ENCODE measurements around the gene AIG1. TPM values are rescaled to one million over a fixed set of nuclear protein-coding genes. Genes with fewer than 3 reads are reported as not detected.

The AIG1 gene
- total and polyA plus RNA-seq, 2 donors (not counting 1 experiment from before 2014, with no cell fraction given) = 40.6 to 42.2 TPM

GRCh38 chr6:143093290-143093689, 32.6 kb downstream of the AIG1 start:
- no peaks in the 10 kb centered on the region for H3K9me3 ChIP-seq (ENCODE audit: control insufficient read depth, insufficient read depth, low read depth, low read length)
- no peak for DNase-seq (ENCODE audit: low read depth in 2 of 2)
- no peak overlapping the region for H3K9ac ChIP-seq (ENCODE audit: insufficient read depth, low read length)
- H3K4me1 ChIP-seq (ENCODE audit: control insufficient read depth, extremely low read depth, insufficient read depth, low read length) = no peaks in the 10 kb centered on the region
- no peaks in the 10 kb centered on the region for H3K79me2 ChIP-seq (ENCODE audit: control insufficient read depth, insufficient read depth, low read length)
- H4K20me1 ChIP-seq (ENCODE audit: control insufficient read depth, extremely low read depth, insufficient read depth, low read length) = no peaks in the 10 kb centered on the region
- H3K27me3 ChIP-seq (ENCODE audit: control insufficient read depth, insufficient read depth, low read length) = no peaks in the 10 kb centered on the region
- H3K4me3 ChIP-seq (replicated peaks in 1 of 4; ENCODE audit: control extremely low read depth in 1 of 4, insufficient read depth in 1 of 4, low read depth in 3 of 4, low read length in 4 of 4) = no peak overlapping the region
- no peak for TF ChIP-seq CTCF (conservative IDR thresholded peaks at IDR 0.05 in 1 of 2, IDR thresholded peaks at IDR 0.05 in 1 of 2; ENCODE audit: low read depth in 1 of 2, low read length in 2 of 2)
- no peak for TF ChIP-seq EZH2 (IDR thresholded peaks at IDR 0.05; ENCODE audit: low read length, missing control alignments)
- H3K4me2 ChIP-seq (ENCODE audit: extremely low read depth, insufficient read depth, low read length) = no peak overlapping the region
- no peak overlapping the region for H2AFZ ChIP-seq (ENCODE audit: low read length)
- H3K27ac ChIP-seq (ENCODE audit: insufficient read depth, low read length) = no peak overlapping the region
- no peaks in the 10 kb centered on the region for H3K36me3 ChIP-seq (ENCODE audit: control insufficient read depth, insufficient read depth, low read length)

GRCh38 chr6:143096403-143096802, 35.7 kb downstream of the AIG1 start:
- H3K27ac ChIP-seq (ENCODE audit: insufficient read depth, low read length) = no peak overlapping the region
- H3K36me3 ChIP-seq (ENCODE audit: control insufficient read depth, insufficient read depth, low read length) = no peaks in the 10 kb centered on the region
- H3K9ac ChIP-seq (ENCODE audit: insufficient read depth, low read length) = no peak overlapping the region
- H3K4me2 ChIP-seq (ENCODE audit: extremely low read depth, insufficient read depth, low read length) = no peak overlapping the region
- H3K4me1 ChIP-seq (ENCODE audit: control insufficient read depth, extremely low read depth, insufficient read depth, low read length) = no peaks in the 10 kb centered on the region
- TF ChIP-seq EZH2 (IDR thresholded peaks at IDR 0.05; ENCODE audit: low read length, missing control alignments) (no peak), CTCF (conservative IDR thresholded peaks at IDR 0.05 in 1 of 2, IDR thresholded peaks at IDR 0.05 in 1 of 2; ENCODE audit: low read depth in 1 of 2, low read length in 2 of 2) (no peak)
- H2AFZ ChIP-seq (ENCODE audit: low read length) = no peak overlapping the region
- no peaks in the 10 kb centered on the region for H3K79me2 ChIP-seq (ENCODE audit: control insufficient read depth, insufficient read depth, low read length)
- no peak for DNase-seq (ENCODE audit: low read depth in 2 of 2)
- no peak overlapping the region for H3K4me3 ChIP-seq (replicated peaks in 1 of 4; ENCODE audit: control extremely low read depth in 1 of 4, insufficient read depth in 1 of 4, low read depth in 3 of 4, low read length in 4 of 4)
- H4K20me1 ChIP-seq (ENCODE audit: control insufficient read depth, extremely low read depth, insufficient read depth, low read length) = no peaks in the 10 kb centered on the region
- H3K27me3 ChIP-seq (ENCODE audit: control insufficient read depth, insufficient read depth, low read length) = no peaks in the 10 kb centered on the region
- no peaks in the 10 kb centered on the region for H3K9me3 ChIP-seq (ENCODE audit: control insufficient read depth, insufficient read depth, low read depth, low read length)

GRCh38 chr6:143097224-143097795, 36.6 kb downstream of the AIG1 start:
- H4K20me1 ChIP-seq (ENCODE audit: control insufficient read depth, extremely low read depth, insufficient read depth, low read length) = no peaks in the 10 kb centered on the region
- no peaks in the 10 kb centered on the region for H3K9me3 ChIP-seq (ENCODE audit: control insufficient read depth, insufficient read depth, low read depth, low read length)
- H3K27ac ChIP-seq (ENCODE audit: insufficient read depth, low read length) = no peak overlapping the region
- H3K27me3 ChIP-seq (ENCODE audit: control insufficient read depth, insufficient read depth, low read length) = no peaks in the 10 kb centered on the region
- no peaks in the 10 kb centered on the region for H3K79me2 ChIP-seq (ENCODE audit: control insufficient read depth, insufficient read depth, low read length)
- DNase-seq (ENCODE audit: low read depth in 2 of 2) = peak in 1 of 2 donors; percentile 11
- H3K9ac ChIP-seq (ENCODE audit: insufficient read depth, low read length) = no peak overlapping the region
- H3K4me3 ChIP-seq (replicated peaks in 1 of 4; ENCODE audit: control extremely low read depth in 1 of 4, insufficient read depth in 1 of 4, low read depth in 3 of 4, low read length in 4 of 4) = no peak overlapping the region
- no peaks in the 10 kb centered on the region for H3K36me3 ChIP-seq (ENCODE audit: control insufficient read depth, insufficient read depth, low read length)
- H3K4me1 ChIP-seq (ENCODE audit: control insufficient read depth, extremely low read depth, insufficient read depth, low read length) = no peaks in the 10 kb centered on the region
- no peak for TF ChIP-seq EZH2 (IDR thresholded peaks at IDR 0.05; ENCODE audit: low read length, missing control alignments)
- no peak for TF ChIP-seq CTCF (conservative IDR thresholded peaks at IDR 0.05 in 1 of 2, IDR thresholded peaks at IDR 0.05 in 1 of 2; ENCODE audit: low read depth in 1 of 2, low read length in 2 of 2)
- no peak overlapping the region for H2AFZ ChIP-seq (ENCODE audit: low read length)
- H3K4me2 ChIP-seq (ENCODE audit: extremely low read depth, insufficient read depth, low read length) = no peak overlapping the region
